B cell (primary cell): ENCODE data around the gene OR10C1.

Experiments used
- CTCF ChIP-seq: fragments of 200-600 bp; IDR thresholded peaks from one replicate; pipeline ENCODE4 v1.8.0; 2022; ENCODE audit warnings: antibody characterized with exemption, mild to moderate bottlenecking
- EZH2 ChIP-seq: IDR thresholded peaks from 2 replicates; pipeline ENCODE4 v1.6.1; 2012; ENCODE audit warnings: borderline replicate concordance, low read depth, mild to moderate bottlenecking, moderate library complexity, low read length; ENCODE audit not compliant: insufficient read depth, poor library complexity, severe bottlenecking

- TF ChIP-seq CTCF = no peak
- TF ChIP-seq EZH2 = no peak
Measured at GRCh38 chr6:29451471-29452193, 12.5 kb downstream of the OR10C1 start.
